K562 (cell line): ENCODE measurements around the gene SLC29A2.

Experiments used
- ELF4 ChIP-seq: fragments of 450-650 bp; formaldehyde crosslinking; IDR thresholded peaks from 2 replicates; pipeline ENCODE4 v1.4.0; 2022; ENCODE audit warnings: missing genetic modification characterization
- KLF16 ChIP-seq: IDR thresholded peaks from 2 replicates; pipeline ENCODE4 v1.6.1; 2016; ENCODE audit warnings: antibody characterized with exemption
- POLR2A ChIP-seq: fragments of 450-650 bp; conservative IDR thresholded peaks from 2 replicates; pipeline ENCODE4 v1.6.1; 2016
- ZNF121 ChIP-seq: sonication (generic); formaldehyde crosslinking; conservative IDR thresholded peaks from 2 replicates; pipeline ENCODE4 v1.8.0; 2022; ENCODE audit warnings: missing genetic modification reagents
- ZNF41 ChIP-seq: fragments of 250-450 bp; sonication (Bioruptor Pico); conservative IDR thresholded peaks from 2 replicates; pipeline ENCODE4 v1.4.0; 2020; ENCODE audit warnings: mild to moderate bottlenecking
- ZNF79 ChIP-seq: fragments of 250-450 bp; sonication (Bioruptor Pico); IDR thresholded peaks from 2 replicates; pipeline ENCODE4 v1.4.0; 2020; ENCODE audit warnings: low read depth, mild to moderate bottlenecking, moderate library complexity
- TF ChIP-seq, protein P1 (sequence below), 3 experiments: IDR thresholded peaks in 2 of 3; conservative IDR thresholded peaks in 1 of 3; 2 replicates each; pipeline ENCODE4 v1.5.1; 2011 to 2012; ENCODE audit warnings: low read length in 3 of 3, mild to moderate bottlenecking in 3 of 3, control low read depth in 2 of 3, improper control_type of control experiment in 1 of 3, inconsistent platforms in 1 of 3, low read depth in 1 of 3, mixed read lengths in 1 of 3, moderate library complexity in 1 of 3; ENCODE audit not compliant: insufficient read depth in 2 of 3
- TF ChIP-seq, protein P2 (sequence below), 2 experiments: fragments of 450-650 bp; formaldehyde crosslinking in 1 of 2; IDR thresholded peaks; 2 replicates each; pipeline versions ENCODE4 v1.4.0 to v1.6.1; 2014 to 2020; ENCODE audit warnings: mild to moderate bottlenecking in 2 of 2, borderline replicate concordance in 1 of 2, low read depth in 1 of 2
- TF ChIP-seq, protein P3 (sequence below): fragments of 450-650 bp; IDR thresholded peaks from 2 replicates; pipeline ENCODE4 v1.7.0; 2016; ENCODE audit warnings: borderline replicate concordance

DNA sequence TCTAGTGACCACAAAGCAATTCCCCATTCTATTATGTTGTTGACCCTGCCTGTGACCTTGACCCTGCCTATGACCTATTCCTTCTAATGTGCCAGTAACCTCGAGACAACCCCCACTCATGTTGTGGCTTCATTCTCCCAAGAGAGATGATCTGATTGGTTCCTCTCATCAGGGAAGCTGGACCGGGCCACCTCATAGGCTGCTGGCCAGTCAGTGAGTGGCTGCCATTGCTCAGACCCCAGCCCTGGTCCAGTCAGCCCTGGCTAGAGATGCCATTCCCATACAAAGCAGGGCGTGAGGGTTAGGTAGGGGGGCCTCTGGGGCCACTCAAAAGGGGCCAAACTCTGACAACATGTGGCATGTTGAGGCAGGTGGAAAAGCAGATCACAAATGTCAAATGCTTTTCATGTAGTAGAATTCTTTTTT is 11.9 kb downstream of the SLC29A2 start:
- TF ChIP-seq ZNF41 (no peak), ZNF79 (CRISPR knock-in tag) (no peak), POLR2A (peak; percentile 57), ZNF121 (no peak), KLF16 (no peak), ELF4 (CRISPR knock-in tag) (no peak)
- TF ChIP-seq, protein P1, sequence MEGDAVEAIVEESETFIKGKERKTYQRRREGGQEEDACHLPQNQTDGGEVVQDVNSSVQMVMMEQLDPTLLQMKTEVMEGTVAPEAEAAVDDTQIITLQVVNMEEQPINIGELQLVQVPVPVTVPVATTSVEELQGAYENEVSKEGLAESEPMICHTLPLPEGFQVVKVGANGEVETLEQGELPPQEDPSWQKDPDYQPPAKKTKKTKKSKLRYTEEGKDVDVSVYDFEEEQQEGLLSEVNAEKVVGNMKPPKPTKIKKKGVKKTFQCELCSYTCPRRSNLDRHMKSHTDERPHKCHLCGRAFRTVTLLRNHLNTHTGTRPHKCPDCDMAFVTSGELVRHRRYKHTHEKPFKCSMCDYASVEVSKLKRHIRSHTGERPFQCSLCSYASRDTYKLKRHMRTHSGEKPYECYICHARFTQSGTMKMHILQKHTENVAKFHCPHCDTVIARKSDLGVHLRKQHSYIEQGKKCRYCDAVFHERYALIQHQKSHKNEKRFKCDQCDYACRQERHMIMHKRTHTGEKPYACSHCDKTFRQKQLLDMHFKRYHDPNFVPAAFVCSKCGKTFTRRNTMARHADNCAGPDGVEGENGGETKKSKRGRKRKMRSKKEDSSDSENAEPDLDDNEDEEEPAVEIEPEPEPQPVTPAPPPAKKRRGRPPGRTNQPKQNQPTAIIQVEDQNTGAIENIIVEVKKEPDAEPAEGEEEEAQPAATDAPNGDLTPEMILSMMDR (IDR thresholded peaks at IDR 0.05 in 2 of 3, conservative IDR thresholded peaks at IDR 0.05 in 1 of 3; ENCODE audit: insufficient read depth in 2 of 3, low read depth in 1 of 3, low read length in 3 of 3), result no peak
- TF ChIP-seq, protein P2, sequence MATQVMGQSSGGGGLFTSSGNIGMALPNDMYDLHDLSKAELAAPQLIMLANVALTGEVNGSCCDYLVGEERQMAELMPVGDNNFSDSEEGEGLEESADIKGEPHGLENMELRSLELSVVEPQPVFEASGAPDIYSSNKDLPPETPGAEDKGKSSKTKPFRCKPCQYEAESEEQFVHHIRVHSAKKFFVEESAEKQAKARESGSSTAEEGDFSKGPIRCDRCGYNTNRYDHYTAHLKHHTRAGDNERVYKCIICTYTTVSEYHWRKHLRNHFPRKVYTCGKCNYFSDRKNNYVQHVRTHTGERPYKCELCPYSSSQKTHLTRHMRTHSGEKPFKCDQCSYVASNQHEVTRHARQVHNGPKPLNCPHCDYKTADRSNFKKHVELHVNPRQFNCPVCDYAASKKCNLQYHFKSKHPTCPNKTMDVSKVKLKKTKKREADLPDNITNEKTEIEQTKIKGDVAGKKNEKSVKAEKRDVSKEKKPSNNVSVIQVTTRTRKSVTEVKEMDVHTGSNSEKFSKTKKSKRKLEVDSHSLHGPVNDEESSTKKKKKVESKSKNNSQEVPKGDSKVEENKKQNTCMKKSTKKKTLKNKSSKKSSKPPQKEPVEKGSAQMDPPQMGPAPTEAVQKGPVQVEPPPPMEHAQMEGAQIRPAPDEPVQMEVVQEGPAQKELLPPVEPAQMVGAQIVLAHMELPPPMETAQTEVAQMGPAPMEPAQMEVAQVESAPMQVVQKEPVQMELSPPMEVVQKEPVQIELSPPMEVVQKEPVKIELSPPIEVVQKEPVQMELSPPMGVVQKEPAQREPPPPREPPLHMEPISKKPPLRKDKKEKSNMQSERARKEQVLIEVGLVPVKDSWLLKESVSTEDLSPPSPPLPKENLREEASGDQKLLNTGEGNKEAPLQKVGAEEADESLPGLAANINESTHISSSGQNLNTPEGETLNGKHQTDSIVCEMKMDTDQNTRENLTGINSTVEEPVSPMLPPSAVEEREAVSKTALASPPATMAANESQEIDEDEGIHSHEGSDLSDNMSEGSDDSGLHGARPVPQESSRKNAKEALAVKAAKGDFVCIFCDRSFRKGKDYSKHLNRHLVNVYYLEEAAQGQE (IDR thresholded peaks at IDR 0.05; ENCODE audit: borderline replicate concordance), result no peak
- TF ChIP-seq, protein P2 (CRISPR knock-in tag; IDR thresholded peaks at IDR 0.05; ENCODE audit: low read depth), result no peak
- TF ChIP-seq, protein P3, sequence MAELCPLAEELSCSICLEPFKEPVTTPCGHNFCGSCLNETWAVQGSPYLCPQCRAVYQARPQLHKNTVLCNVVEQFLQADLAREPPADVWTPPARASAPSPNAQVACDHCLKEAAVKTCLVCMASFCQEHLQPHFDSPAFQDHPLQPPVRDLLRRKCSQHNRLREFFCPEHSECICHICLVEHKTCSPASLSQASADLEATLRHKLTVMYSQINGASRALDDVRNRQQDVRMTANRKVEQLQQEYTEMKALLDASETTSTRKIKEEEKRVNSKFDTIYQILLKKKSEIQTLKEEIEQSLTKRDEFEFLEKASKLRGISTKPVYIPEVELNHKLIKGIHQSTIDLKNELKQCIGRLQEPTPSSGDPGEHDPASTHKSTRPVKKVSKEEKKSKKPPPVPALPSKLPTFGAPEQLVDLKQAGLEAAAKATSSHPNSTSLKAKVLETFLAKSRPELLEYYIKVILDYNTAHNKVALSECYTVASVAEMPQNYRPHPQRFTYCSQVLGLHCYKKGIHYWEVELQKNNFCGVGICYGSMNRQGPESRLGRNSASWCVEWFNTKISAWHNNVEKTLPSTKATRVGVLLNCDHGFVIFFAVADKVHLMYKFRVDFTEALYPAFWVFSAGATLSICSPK, result no peak
